Ovary (tissue), 3 donors: ENCODE results near the gene MYCBPAP.

ENCODE experiments used
- POLR2A ChIP-seq: fragments of 450-650 bp; IDR thresholded peaks from one replicate; pipeline ENCODE4 v1.6.1; 2017; ENCODE audit warnings: antibody characterized with exemption, mild to moderate bottlenecking, moderate library complexity
- TF ChIP-seq, protein P1 (sequence below), 3 donors: fragments of 450-650 bp in 2 of 3; fragments of 200-600 bp in 1 of 3; IDR thresholded peaks; one replicate each; pipeline versions ENCODE4 v1.5.1 to v1.8.0; 2016 to 2022; ENCODE audit warnings: antibody characterized with exemption in 3 of 3, mild to moderate bottlenecking in 1 of 3
- donor health status: DM: no; HTN: no; CAD: no.

- no peak for TF ChIP-seq POLR2A
- TF ChIP-seq, protein P1, sequence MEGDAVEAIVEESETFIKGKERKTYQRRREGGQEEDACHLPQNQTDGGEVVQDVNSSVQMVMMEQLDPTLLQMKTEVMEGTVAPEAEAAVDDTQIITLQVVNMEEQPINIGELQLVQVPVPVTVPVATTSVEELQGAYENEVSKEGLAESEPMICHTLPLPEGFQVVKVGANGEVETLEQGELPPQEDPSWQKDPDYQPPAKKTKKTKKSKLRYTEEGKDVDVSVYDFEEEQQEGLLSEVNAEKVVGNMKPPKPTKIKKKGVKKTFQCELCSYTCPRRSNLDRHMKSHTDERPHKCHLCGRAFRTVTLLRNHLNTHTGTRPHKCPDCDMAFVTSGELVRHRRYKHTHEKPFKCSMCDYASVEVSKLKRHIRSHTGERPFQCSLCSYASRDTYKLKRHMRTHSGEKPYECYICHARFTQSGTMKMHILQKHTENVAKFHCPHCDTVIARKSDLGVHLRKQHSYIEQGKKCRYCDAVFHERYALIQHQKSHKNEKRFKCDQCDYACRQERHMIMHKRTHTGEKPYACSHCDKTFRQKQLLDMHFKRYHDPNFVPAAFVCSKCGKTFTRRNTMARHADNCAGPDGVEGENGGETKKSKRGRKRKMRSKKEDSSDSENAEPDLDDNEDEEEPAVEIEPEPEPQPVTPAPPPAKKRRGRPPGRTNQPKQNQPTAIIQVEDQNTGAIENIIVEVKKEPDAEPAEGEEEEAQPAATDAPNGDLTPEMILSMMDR (IDR thresholded peaks at IDR 0.05) = no peak
Measured at GRCh38 chr17:50578173-50578572, 69.9 kb downstream of the MYCBPAP start.
